Left ventricle myocardium inferior (tissue), 1 donor: ENCODE results near the gene VSIG10L2. TPM values are rescaled to one million over a fixed set of nuclear protein-coding genes. Genes with fewer than 3 reads are reported as not detected.

Experiments used
- DNase-seq: peaks from one replicate; pipeline ENCODE4 v3.0.0-alpha.2; 2020
- H3K27ac ChIP-seq: fragments of 200-600 bp; replicated peaks from 2 replicates; pipeline ENCODE4 v1.8.0; 2021
- H3K27me3 ChIP-seq: fragments of 200-600 bp; 2 replicates; pipeline ENCODE4 v1.8.0; 2021; ENCODE audit warnings: low read depth
- H3K36me3 ChIP-seq: fragments of 200-600 bp; 2 replicates; pipeline ENCODE4 v1.8.0; 2021
- H3K4me1 ChIP-seq: fragments of 200-600 bp; 2 replicates; pipeline ENCODE4 v1.8.0; 2021
- H3K4me3 ChIP-seq: fragments of 200-600 bp; 2 replicates; pipeline ENCODE4 v1.8.0; 2021; ENCODE audit warnings: mild to moderate bottlenecking, moderate library complexity
- H3K9me3 ChIP-seq: fragments of 200-600 bp; replicated peaks from 2 replicates; pipeline ENCODE4 v1.8.0; 2021
- CTCF ChIP-seq: fragments of 200-600 bp; IDR thresholded peaks from 2 replicates; pipeline ENCODE4 v1.8.0; 2021; ENCODE audit warnings: antibody characterized with exemption, mild to moderate bottlenecking, borderline replicate concordance
- intact Hi-C: fragments of 100-400 bp; cut with micrococcal nuclease; formaldehyde crosslinking; loops from one replicate; pipeline ENCODE4 v1.11.0; 2022
- long read RNA-seq: library from polyadenylated mRNA; unstranded; transcript quantifications from one replicate; pipeline ENCODE4 v2.0.0, GENCODE V29; 2021
- total RNA-seq: library from RNA; stranded (reverse); fragmentation: NEBNext Ultra II Directional; extraction: Animal tissue kit (Norgen Biotek cat#: 25700); gene quantifications from one replicate; pipeline ENCODE4 v1.2.1, GENCODE V29; 2021
- donor health status: DM: no; HTN: yes; CAD: no; lungs with severe emphysema.

Gene VSIG10L2
- total RNA-seq, result 0.08 TPM
- long read RNA-seq, result 0 reads

DNA sequence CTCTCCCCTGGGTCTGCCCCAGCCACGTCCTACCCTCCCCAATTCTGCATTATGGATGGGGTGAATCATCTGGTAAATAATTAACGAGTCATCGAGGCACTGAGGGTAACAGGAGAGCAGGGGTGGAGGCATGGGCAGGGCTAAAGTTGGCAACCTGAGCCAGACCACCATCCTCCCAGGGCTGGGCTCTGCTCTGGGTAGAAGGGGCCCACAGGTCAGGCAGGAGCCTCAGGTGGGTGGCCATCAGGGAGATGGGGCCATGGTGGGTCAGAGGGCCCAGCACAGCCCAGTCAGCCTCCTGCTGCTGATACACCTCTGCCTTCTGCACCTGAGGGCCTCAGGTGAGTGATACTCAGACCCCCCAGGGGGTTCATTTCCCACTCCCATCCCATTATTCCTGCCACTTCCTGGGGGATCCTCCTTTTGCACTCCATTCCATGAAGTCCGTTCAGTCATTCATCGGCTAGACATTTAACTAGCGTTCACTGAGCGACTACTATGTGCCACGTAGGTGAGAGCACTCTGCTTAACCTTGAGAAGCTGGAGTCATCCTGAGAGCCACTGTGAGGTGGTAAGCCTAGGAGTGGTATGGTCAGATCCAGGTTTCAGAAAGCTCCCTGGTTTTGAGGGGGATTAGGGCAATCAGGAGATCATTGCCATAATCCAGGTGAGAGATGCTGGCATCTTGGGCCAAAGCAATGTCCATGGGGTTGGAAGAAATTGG, at the start of gene VSIG10L2:
VSIG10L2 (plus strand) TSS at position 248 of the 724 bp plus-strand sequence; CDS start at position 260, 12 bp downstream.
- intact Hi-C loops, result no loop called here
- H3K9me3 ChIP-seq, result no peaks in the 10 kb centered on the region
- no peak for DNase-seq
- TF ChIP-seq CTCF, result no peak
- H3K4me3 ChIP-seq, result no peak within 1 kb of the TSS
- no peaks in the 10 kb centered on the region for H3K36me3 ChIP-seq
- H3K27me3 ChIP-seq, result peaks cover 22% of the 10 kb centered on the region
- H3K27ac ChIP-seq, result no peak within 1 kb of the TSS
- H3K4me1 ChIP-seq, result peaks cover 22% of the 10 kb centered on the region

DNA sequence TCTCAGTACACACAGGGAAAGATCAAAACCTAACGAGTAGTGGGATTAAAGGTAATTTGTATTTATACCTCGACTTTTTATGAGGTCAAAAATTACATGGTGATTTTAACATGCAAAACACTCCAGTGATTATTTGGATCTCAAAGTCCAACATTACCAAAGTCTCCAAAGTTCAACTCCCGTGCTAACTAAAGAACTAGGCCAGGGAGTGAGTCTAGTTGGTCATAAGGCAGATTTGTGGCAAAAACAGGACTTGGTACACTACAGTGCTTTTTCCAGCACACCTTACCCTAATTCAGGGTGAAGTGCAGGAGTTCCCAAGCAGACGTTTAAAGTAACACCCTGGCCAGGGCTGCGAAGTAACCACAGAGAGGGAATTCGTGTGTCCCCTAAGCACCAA, 44.0 kb upstream of the VSIG10L2 start:
- TF ChIP-seq CTCF, result no peak
- intact Hi-C loops, result no loop called here
- Histone ChIP-seq H3K4me3 (peak overlapping the region; percentile 77), H3K4me1 (peaks cover 27% of the 10 kb centered on the region), H3K27me3 (peaks cover 33% of the 10 kb centered on the region), H3K27ac (no peak overlapping the region), H3K36me3 (peaks cover 19% of the 10 kb centered on the region), H3K9me3 (no peaks in the 10 kb centered on the region)
- no peak for DNase-seq

DNA sequence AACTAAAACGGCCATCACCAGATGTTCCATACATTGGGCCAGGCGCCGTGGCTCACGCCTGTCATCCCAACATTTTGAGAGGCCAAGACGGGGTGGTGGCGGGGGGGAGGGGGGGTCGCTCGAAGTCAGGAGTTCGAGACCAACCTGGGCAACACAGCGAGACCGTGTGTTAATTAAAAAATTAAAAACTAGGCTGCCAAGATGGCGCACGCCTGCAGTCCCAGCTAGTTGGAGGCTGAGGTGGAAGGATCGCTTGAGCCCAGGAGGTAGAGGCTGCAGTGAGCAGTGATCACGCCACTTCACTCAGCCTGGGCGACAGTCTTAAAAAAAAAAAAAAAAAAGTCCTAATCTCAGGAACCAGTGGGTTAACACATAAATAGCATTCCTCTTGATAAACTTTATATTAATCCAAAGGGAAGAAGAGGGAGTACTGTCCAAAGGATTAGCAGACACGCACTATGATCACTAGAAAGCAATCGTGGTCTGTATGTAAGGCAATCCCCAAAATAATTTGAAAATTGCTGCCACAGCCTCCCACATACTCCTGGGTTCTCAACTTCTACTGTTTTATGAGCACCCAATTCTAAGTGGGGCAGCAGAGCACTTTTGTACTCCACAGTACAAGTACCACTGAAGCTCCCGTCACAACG, 43.4 kb upstream of the VSIG10L2 start:
- intact Hi-C loops, result no loop called here
- Histone ChIP-seq H3K4me3 (peak overlapping the region; percentile 77), H3K4me1 (peaks cover 27% of the 10 kb centered on the region), H3K9me3 (no peaks in the 10 kb centered on the region), H3K27ac (peak overlapping the region; percentile 88), H3K36me3 (peaks cover 19% of the 10 kb centered on the region), H3K27me3 (peaks cover 36% of the 10 kb centered on the region)
- DNase-seq, result no peak
- TF ChIP-seq CTCF, result no peak

GRCh38 chr11:125902927-125903710, 42.7 kb upstream of the VSIG10L2 start, which contains the start of gene PUS3:
PUS3 (minus strand) TSS chr11:125903206; CDS start chr11:125896284, 6,922 bp downstream.
- peak within 1 kb of the TSS; percentile 88 for H3K27ac ChIP-seq
- TF ChIP-seq CTCF, result no peak
- H3K27me3 ChIP-seq, result peaks cover 36% of the 10 kb centered on the region
- peaks cover 27% of the 10 kb centered on the region for H3K4me1 ChIP-seq
- DNase-seq, result peak; percentile 91
- peaks cover 19% of the 10 kb centered on the region for H3K36me3 ChIP-seq
- peak within 1 kb of the TSS; percentile 77 for H3K4me3 ChIP-seq
- no peaks in the 10 kb centered on the region for H3K9me3 ChIP-seq
- intact Hi-C loops, result no loop called here
